Measurements from ENCODE around the gene KRTAP13-4. TPM values are rescaled to one million over a fixed set of nuclear protein-coding genes. Genes with fewer than 3 reads are reported as not detected.

Gene KRTAP13-4
- total RNA-seq, 1 experiment from 2014 or later: not detected

- Histone ChIP-seq H3K36me3 (ENCODE audit: control insufficient read depth, insufficient read depth, low read length) (no peaks in the 10 kb centered on the region), H3K4me1 (ENCODE audit: control insufficient read depth, insufficient read depth, low read length) (no peaks in the 10 kb centered on the region), H3K9me3 (ENCODE audit: control insufficient read depth, insufficient read depth, low read depth, low read length) (no peaks in the 10 kb centered on the region), H3K4me3 (ENCODE audit: low read depth in 2 of 2, low read length in 2 of 2) (no peak overlapping the region), H3K27me3 (ENCODE audit: control insufficient read depth, insufficient read depth, low read length) (no peaks in the 10 kb centered on the region), H3K27ac (ENCODE audit: low read length) (no peak overlapping the region)
- TF ChIP-seq, protein P1, sequence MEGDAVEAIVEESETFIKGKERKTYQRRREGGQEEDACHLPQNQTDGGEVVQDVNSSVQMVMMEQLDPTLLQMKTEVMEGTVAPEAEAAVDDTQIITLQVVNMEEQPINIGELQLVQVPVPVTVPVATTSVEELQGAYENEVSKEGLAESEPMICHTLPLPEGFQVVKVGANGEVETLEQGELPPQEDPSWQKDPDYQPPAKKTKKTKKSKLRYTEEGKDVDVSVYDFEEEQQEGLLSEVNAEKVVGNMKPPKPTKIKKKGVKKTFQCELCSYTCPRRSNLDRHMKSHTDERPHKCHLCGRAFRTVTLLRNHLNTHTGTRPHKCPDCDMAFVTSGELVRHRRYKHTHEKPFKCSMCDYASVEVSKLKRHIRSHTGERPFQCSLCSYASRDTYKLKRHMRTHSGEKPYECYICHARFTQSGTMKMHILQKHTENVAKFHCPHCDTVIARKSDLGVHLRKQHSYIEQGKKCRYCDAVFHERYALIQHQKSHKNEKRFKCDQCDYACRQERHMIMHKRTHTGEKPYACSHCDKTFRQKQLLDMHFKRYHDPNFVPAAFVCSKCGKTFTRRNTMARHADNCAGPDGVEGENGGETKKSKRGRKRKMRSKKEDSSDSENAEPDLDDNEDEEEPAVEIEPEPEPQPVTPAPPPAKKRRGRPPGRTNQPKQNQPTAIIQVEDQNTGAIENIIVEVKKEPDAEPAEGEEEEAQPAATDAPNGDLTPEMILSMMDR (IDR thresholded peaks at IDR 0.05): no peak
- TF ChIP-seq POLR2AphosphoS5 (IDR thresholded peaks at IDR 0.05; ENCODE audit: low read depth, low read length) (no peak), TCF7L2 (IDR thresholded peaks at IDR 0.05; ENCODE audit: low read depth, low read length) (no peak), SIN3A (IDR thresholded peaks at IDR 0.05; ENCODE audit: borderline replicate concordance, insufficient read depth, low read depth, low read length) (no peak)
- TF ChIP-seq, protein P2, sequence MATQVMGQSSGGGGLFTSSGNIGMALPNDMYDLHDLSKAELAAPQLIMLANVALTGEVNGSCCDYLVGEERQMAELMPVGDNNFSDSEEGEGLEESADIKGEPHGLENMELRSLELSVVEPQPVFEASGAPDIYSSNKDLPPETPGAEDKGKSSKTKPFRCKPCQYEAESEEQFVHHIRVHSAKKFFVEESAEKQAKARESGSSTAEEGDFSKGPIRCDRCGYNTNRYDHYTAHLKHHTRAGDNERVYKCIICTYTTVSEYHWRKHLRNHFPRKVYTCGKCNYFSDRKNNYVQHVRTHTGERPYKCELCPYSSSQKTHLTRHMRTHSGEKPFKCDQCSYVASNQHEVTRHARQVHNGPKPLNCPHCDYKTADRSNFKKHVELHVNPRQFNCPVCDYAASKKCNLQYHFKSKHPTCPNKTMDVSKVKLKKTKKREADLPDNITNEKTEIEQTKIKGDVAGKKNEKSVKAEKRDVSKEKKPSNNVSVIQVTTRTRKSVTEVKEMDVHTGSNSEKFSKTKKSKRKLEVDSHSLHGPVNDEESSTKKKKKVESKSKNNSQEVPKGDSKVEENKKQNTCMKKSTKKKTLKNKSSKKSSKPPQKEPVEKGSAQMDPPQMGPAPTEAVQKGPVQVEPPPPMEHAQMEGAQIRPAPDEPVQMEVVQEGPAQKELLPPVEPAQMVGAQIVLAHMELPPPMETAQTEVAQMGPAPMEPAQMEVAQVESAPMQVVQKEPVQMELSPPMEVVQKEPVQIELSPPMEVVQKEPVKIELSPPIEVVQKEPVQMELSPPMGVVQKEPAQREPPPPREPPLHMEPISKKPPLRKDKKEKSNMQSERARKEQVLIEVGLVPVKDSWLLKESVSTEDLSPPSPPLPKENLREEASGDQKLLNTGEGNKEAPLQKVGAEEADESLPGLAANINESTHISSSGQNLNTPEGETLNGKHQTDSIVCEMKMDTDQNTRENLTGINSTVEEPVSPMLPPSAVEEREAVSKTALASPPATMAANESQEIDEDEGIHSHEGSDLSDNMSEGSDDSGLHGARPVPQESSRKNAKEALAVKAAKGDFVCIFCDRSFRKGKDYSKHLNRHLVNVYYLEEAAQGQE (IDR thresholded peaks at IDR 0.05; ENCODE audit: insufficient read depth in 1 of 2, low read depth in 2 of 2, low read length in 1 of 2): no peak
- no TSS peak for BruUV-seq (replicated peaks)
- in situ Hi-C loops (cut with HindIII; ENCODE audit: low pct_unique_long_range_greater_than_20kb, low sequenced_read_pairs) (no loop called here), intact Hi-C loops (cut with micrococcal nuclease; ENCODE audit: unreplicated experiment) (no loop called here)
- POLR2A ChIA-PET: no interaction called here
- no peak for DNase-seq (ENCODE audit: low read depth, low spot score)
- CTCF ChIA-PET: no interaction called here
- no peak for ATAC-seq
These were observed 49.2 kb downstream of the KRTAP13-4 start for GRCh38 chr21:30479259-30479658.

DNA sequence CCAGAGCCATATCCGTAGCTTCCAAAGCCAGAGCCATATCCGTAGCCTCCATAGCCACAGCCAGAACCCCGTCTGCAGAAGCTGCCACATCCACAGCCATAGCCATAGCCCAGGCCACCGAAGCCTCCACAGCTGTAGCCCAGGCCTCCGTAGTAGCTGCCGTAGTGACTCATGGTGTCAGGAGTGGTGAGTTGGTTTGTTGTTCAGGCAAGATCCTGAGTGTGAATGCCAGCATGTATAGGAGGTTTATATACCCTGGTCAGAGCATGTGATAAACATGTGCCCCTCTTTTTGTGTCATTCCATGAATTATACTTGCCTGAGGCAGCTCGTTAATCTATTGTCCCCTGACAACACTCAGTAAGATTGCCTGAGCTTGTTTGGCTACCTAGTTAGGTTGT, 50.1 kb downstream of the KRTAP13-4 start, which contains the start of gene KRTAP19-1:
Gene KRTAP19-1 (minus strand): TSS at position 223 of the 400 bp plus-strand sequence. CDS start 50 bp downstream, at position 173.
- DNase-seq (ENCODE audit: low read depth, low spot score) (no peak), ATAC-seq (no peak)
- Histone ChIP-seq H3K36me3 (ENCODE audit: control insufficient read depth, insufficient read depth, low read length) (no peaks in the 10 kb centered on the region), H3K4me3 (ENCODE audit: low read depth in 2 of 2, low read length in 2 of 2) (no peak within 1 kb of the TSS), H3K4me1 (ENCODE audit: control insufficient read depth, insufficient read depth, low read length) (no peaks in the 10 kb centered on the region), H3K9me3 (ENCODE audit: control insufficient read depth, insufficient read depth, low read depth, low read length) (no peaks in the 10 kb centered on the region), H3K27ac (ENCODE audit: low read length) (no peak within 1 kb of the TSS), H3K27me3 (ENCODE audit: control insufficient read depth, insufficient read depth, low read length) (no peaks in the 10 kb centered on the region)
- CTCF ChIA-PET: no interaction called here
- in situ Hi-C loops (cut with HindIII; ENCODE audit: low pct_unique_long_range_greater_than_20kb, low sequenced_read_pairs): no loop called here
- intact Hi-C loops (cut with micrococcal nuclease; ENCODE audit: unreplicated experiment): no loop called here
- POLR2A ChIA-PET: no interaction called here
- BruUV-seq (replicated peaks): no TSS peak
- TF ChIP-seq TCF7L2 (IDR thresholded peaks at IDR 0.05; ENCODE audit: low read depth, low read length): no peak
- no peak for TF ChIP-seq POLR2AphosphoS5 (IDR thresholded peaks at IDR 0.05; ENCODE audit: low read depth, low read length)
- TF ChIP-seq SIN3A (IDR thresholded peaks at IDR 0.05; ENCODE audit: borderline replicate concordance, insufficient read depth, low read depth, low read length): no peak
- TF ChIP-seq, protein P1 (IDR thresholded peaks at IDR 0.05): no peak

Other genes with a start within 250 kb of the KRTAP13-4 start
- not detected for gene CLDN8, start 214.1 kb upstream of the KRTAP13-4 start, total RNA-seq (2021; ENCODE audit: unreplicated experiment)
- not detected for gene KRTAP24-1, start 147.3 kb upstream of the KRTAP13-4 start, total RNA-seq (2021; ENCODE audit: unreplicated experiment)
- not detected for gene KRTAP25-1, start 140.7 kb upstream of the KRTAP13-4 start, total RNA-seq (2021; ENCODE audit: unreplicated experiment)
- not detected for gene KRTAP26-1, start 109.9 kb upstream of the KRTAP13-4 start, total RNA-seq (2021; ENCODE audit: unreplicated experiment)
- gene KRTAP27-1, start 92.5 kb upstream of the KRTAP13-4 start, total RNA-seq (2021; ENCODE audit: unreplicated experiment): not detected
- not detected for gene KRTAP23-1, start 81.6 kb upstream of the KRTAP13-4 start, total RNA-seq (2021; ENCODE audit: unreplicated experiment)
- not detected for gene KRTAP13-2, start 57.9 kb upstream of the KRTAP13-4 start, total RNA-seq (2021; ENCODE audit: unreplicated experiment)
- gene KRTAP13-1, start 34.2 kb upstream of the KRTAP13-4 start, total RNA-seq (2021; ENCODE audit: unreplicated experiment): not detected
- not detected for gene KRTAP13-3, start 4.3 kb upstream of the KRTAP13-4 start, total RNA-seq (2021; ENCODE audit: unreplicated experiment)
- not detected for gene KRTAP15-1, start 10.1 kb downstream of the KRTAP13-4 start, total RNA-seq (2021; ENCODE audit: unreplicated experiment)
- gene KRTAP19-1, start 50.1 kb downstream of the KRTAP13-4 start, total RNA-seq (2021; ENCODE audit: unreplicated experiment): not detected
- not detected for gene KRTAP19-2, start 57.2 kb downstream of the KRTAP13-4 start, total RNA-seq (2021; ENCODE audit: unreplicated experiment)
- not detected for gene KRTAP19-3, start 61.8 kb downstream of the KRTAP13-4 start, total RNA-seq (2021; ENCODE audit: unreplicated experiment)
- gene KRTAP19-4, start 66.9 kb downstream of the KRTAP13-4 start, total RNA-seq (2021; ENCODE audit: unreplicated experiment): not detected
- not detected for gene KRTAP19-5, start 71.9 kb downstream of the KRTAP13-4 start, total RNA-seq (2021; ENCODE audit: unreplicated experiment)
- gene KRTAP19-6, start 111.6 kb downstream of the KRTAP13-4 start, total RNA-seq (2021; ENCODE audit: unreplicated experiment): not detected
- not detected for gene KRTAP19-7, start 131.1 kb downstream of the KRTAP13-4 start, total RNA-seq (2021; ENCODE audit: unreplicated experiment)
- gene KRTAP22-2, start 160.2 kb downstream of the KRTAP13-4 start, total RNA-seq (2021; ENCODE audit: unreplicated experiment): not detected
- gene KRTAP6-3, start 162.2 kb downstream of the KRTAP13-4 start, total RNA-seq (2021; ENCODE audit: unreplicated experiment): not detected
- gene KRTAP6-2, start 168.7 kb downstream of the KRTAP13-4 start, total RNA-seq (2021; ENCODE audit: unreplicated experiment): not detected
- gene KRTAP22-1, start 170.9 kb downstream of the KRTAP13-4 start, total RNA-seq (2021; ENCODE audit: unreplicated experiment): not detected
- not detected for gene KRTAP6-1, start 183.7 kb downstream of the KRTAP13-4 start, total RNA-seq (2021; ENCODE audit: unreplicated experiment)
- gene KRTAP20-1, start 186.2 kb downstream of the KRTAP13-4 start, total RNA-seq (2021; ENCODE audit: unreplicated experiment): not detected
- not detected for gene KRTAP20-4, start 190.4 kb downstream of the KRTAP13-4 start, total RNA-seq (2021; ENCODE audit: unreplicated experiment)
- gene KRTAP20-2, start 205.0 kb downstream of the KRTAP13-4 start, total RNA-seq (2021; ENCODE audit: unreplicated experiment): not detected
- not detected for gene KRTAP20-3, start 212.6 kb downstream of the KRTAP13-4 start, total RNA-seq (2021; ENCODE audit: unreplicated experiment)